IMR-90 (cell line): ENCODE results near the gene PTCD2. TPM values are rescaled to one million over a fixed set of nuclear protein-coding genes. Genes with fewer than 3 reads are reported as not detected.
A peak's percentile ranks its signal among the peaks of the same experiment; 100 is the strongest.

ENCODE experiments used
- ATAC-seq: fragments of 200-7000 bp; cut with Tn5 transposase; 2 replicates; pipeline ENCODE4 v1.9.1; 2020; ENCODE audit warnings: low read depth, mild to moderate bottlenecking, moderate library complexity
- BruUV-seq: library from RNA; stranded (reverse); fragments of 400-500 nt; replicated peaks from 2 replicates; lab custom pipeline; 2021; lab: Mats Ljungman, UMichigan
- CTCF ChIA-PET: fragments of 300-600 bp; formaldehyde crosslinking; extraction: SDS; loops from one replicate; lab custom pipeline; 2021; ENCODE audit warnings: antibody characterized with exemption; lab: Yijun Ruan, JAX
- POLR2A ChIA-PET: fragments of 300-600 bp; sonication (Branson Sonifier 250); formaldehyde crosslinking; loops from one replicate; lab custom pipeline; 2022; ENCODE audit warnings: antibody characterized with exemption; ENCODE audit not compliant: unreplicated experiment; lab: Charles Lee
- DNase-seq: peaks from one replicate; pipeline ENCODE4 v3.0.0; 2013
- H2AFZ ChIP-seq: replicated peaks from 2 replicates; pipeline ENCODE3; 2013; ENCODE audit warnings: low read length, mild to moderate bottlenecking; ENCODE audit not compliant: poor library complexity
- H2AK5ac ChIP-seq: 2 replicates; pipeline ENCODE4 v1.6.1; 2013; ENCODE audit warnings: low read depth, low read length, inconsistent platforms
- H2AK9ac ChIP-seq: replicated peaks from 2 replicates; pipeline ENCODE3; 2013; ENCODE audit warnings: mild to moderate bottlenecking, low read depth, low read length, moderate library complexity; ENCODE audit not compliant: poor library complexity
- H2BK120ac ChIP-seq: 2 replicates; pipeline ENCODE4 v1.6.1; 2013; ENCODE audit warnings: low read depth, low read length, inconsistent platforms
- H2BK15ac ChIP-seq: 3 replicates; pipeline ENCODE4 v1.6.1; 2013; ENCODE audit warnings: low read depth, low read length, inconsistent platforms
- H2BK20ac ChIP-seq: 2 replicates; pipeline ENCODE4 v1.6.1; 2013; ENCODE audit warnings: low read depth, mild to moderate bottlenecking, inconsistent platforms, low read length, moderate library complexity
- H2BK5ac ChIP-seq: 2 replicates; pipeline ENCODE4 v1.6.1; 2013; ENCODE audit warnings: mild to moderate bottlenecking, low read depth, low read length, inconsistent platforms; ENCODE audit not compliant: poor library complexity, severe bottlenecking
- H3K14ac ChIP-seq: replicated peaks from 2 replicates; pipeline ENCODE4 v1.6.1; 2013; ENCODE audit warnings: low read depth, low read length, inconsistent platforms
- H3K18ac ChIP-seq: 2 replicates; pipeline ENCODE4 v1.6.1; 2013; ENCODE audit warnings: low read depth, low read length, control low read depth
- H3K23ac ChIP-seq: 2 replicates; pipeline ENCODE4 v1.6.1; 2013; ENCODE audit warnings: low read depth, low read length, inconsistent platforms
- H3K27ac ChIP-seq: 2 replicates; pipeline ENCODE4 v1.5.1; 2013; ENCODE audit warnings: mild to moderate bottlenecking, control low read depth, low read length; ENCODE audit not compliant: insufficient read depth
- H3K27me3 ChIP-seq: 2 replicates; pipeline ENCODE4 v1.6.1; 2013; ENCODE audit warnings: low read length; ENCODE audit not compliant: control insufficient read depth, insufficient read depth
- H3K36me3 ChIP-seq: 2 replicates; pipeline ENCODE4 v1.6.1; 2013; ENCODE audit warnings: low read length, mixed read lengths; ENCODE audit not compliant: control insufficient read depth, insufficient read depth
- H3K4ac ChIP-seq: 2 replicates; pipeline ENCODE4 v1.6.1; 2013; ENCODE audit warnings: low read depth, low read length, inconsistent platforms
- H3K4me1 ChIP-seq: 2 replicates; pipeline ENCODE4 v1.6.1; 2013; ENCODE audit warnings: low read length, mixed read lengths; ENCODE audit not compliant: control insufficient read depth, insufficient read depth
- H3K4me2 ChIP-seq: 2 replicates; pipeline ENCODE4 v1.6.1; 2013; ENCODE audit warnings: low read depth, mild to moderate bottlenecking, control low read depth, low read length, moderate library complexity
- H3K4me3 ChIP-seq: 2 replicates; pipeline ENCODE4 v1.5.1; 2013; ENCODE audit warnings: low read depth, mild to moderate bottlenecking, control low read depth, low read length, moderate library complexity; ENCODE audit not compliant: insufficient read depth
- H3K56ac ChIP-seq: 2 replicates; pipeline ENCODE4 v1.6.1; 2013; ENCODE audit warnings: low read length, inconsistent platforms; ENCODE audit not compliant: insufficient read depth; ENCODE audit errors: extremely low read depth
- H3K79me1 ChIP-seq, 2 experiments: 2 replicates each; pipeline ENCODE4 v1.6.1; 2013; ENCODE audit warnings: low read length in 2 of 2, inconsistent platforms in 1 of 2, low read depth in 1 of 2
- H3K9ac ChIP-seq: 2 replicates; pipeline ENCODE4 v1.6.1; 2013; ENCODE audit warnings: low read depth, low read length, control low read depth
- H3K9me1 ChIP-seq: 2 replicates; pipeline ENCODE4 v1.6.1; 2013; ENCODE audit warnings: low read length, inconsistent platforms; ENCODE audit not compliant: insufficient read depth
- H3K9me3 ChIP-seq: 2 replicates; pipeline ENCODE4 v1.6.1; 2013; ENCODE audit warnings: low read length; ENCODE audit not compliant: control insufficient read depth, insufficient read depth
- H4K20me1 ChIP-seq: 2 replicates; pipeline ENCODE4 v1.6.1; 2013; ENCODE audit warnings: low read length, inconsistent platforms; ENCODE audit not compliant: insufficient read depth
- H4K5ac ChIP-seq: 2 replicates; pipeline ENCODE4 v1.6.1; 2013; ENCODE audit warnings: mild to moderate bottlenecking, low read depth, low read length, control low read depth
- H4K8ac ChIP-seq, 2 experiments: 2 replicates each; pipeline ENCODE4 v1.6.1; 2013; ENCODE audit warnings: low read depth in 2 of 2, low read length in 2 of 2, control low read depth in 1 of 2, inconsistent platforms in 1 of 2
- H4K91ac ChIP-seq: 2 replicates; pipeline ENCODE4 v1.6.1; 2013; ENCODE audit warnings: low read depth, low read length, inconsistent platforms; ENCODE audit not compliant: insufficient read depth
- CEBPB ChIP-seq: IDR thresholded peaks from 2 replicates; pipeline ENCODE4 v1.6.1; 2012; ENCODE audit warnings: low read depth, low read length, improper control_type of control experiment
- CTCF ChIP-seq: conservative IDR thresholded peaks from 2 replicates; pipeline ENCODE4 v1.5.1; 2012; ENCODE audit warnings: mild to moderate bottlenecking, low read depth, low read length, improper control_type of control experiment
- ELK1 ChIP-seq: fragments of 150-350 bp; IDR thresholded peaks from 2 replicates; pipeline ENCODE4 v1.6.1; 2016; ENCODE audit warnings: low read depth, mild to moderate bottlenecking, low read length, moderate library complexity, borderline replicate concordance
- FOS ChIP-seq: fragments of 150-350 bp; IDR thresholded peaks from 2 replicates; pipeline ENCODE4 v1.6.1; 2016; ENCODE audit warnings: low read depth, low read length
- MAZ ChIP-seq: IDR thresholded peaks from 2 replicates; pipeline ENCODE4 v1.6.1; 2012; ENCODE audit warnings: low read depth, mild to moderate bottlenecking, low read length, improper control_type of control experiment, moderate library complexity, borderline replicate concordance
- RAD21 ChIP-seq: IDR thresholded peaks from 2 replicates; pipeline ENCODE4 v1.6.1; 2012; ENCODE audit warnings: low read length, improper control_type of control experiment
- RCOR1 ChIP-seq: IDR thresholded peaks from 2 replicates; pipeline ENCODE4 v1.6.1; 2012; ENCODE audit warnings: mild to moderate bottlenecking, low read length, improper control_type of control experiment; ENCODE audit not compliant: insufficient replicate concordance
- dilution Hi-C: fragments of 300-500 bp; cut with HindIII; formaldehyde crosslinking; loops from one replicate; pipeline ENCODE4 v1.14.3; 2018; ENCODE audit warnings: low sequenced_read_pairs; ENCODE audit not compliant: unreplicated experiment
- in situ Hi-C: fragments of 300-500 bp; cut with MboI; formaldehyde crosslinking; loops from 3 replicates; pipeline ENCODE4 v1.14.3; 2019; ENCODE audit warnings: low sequenced_read_pairs, inconsistent platforms, mixed read lengths
- intact Hi-C: fragments of 100-400 bp; cut with micrococcal nuclease; formaldehyde crosslinking; loops from 2 replicates; pipeline ENCODE4 v1.10.0; 2022
- polyA plus RNA-seq, 3 experiments: library from polyadenylated mRNA; depleted of rRNA; stranded (reverse); fragments of >200 nt; gene quantifications; 2 replicates each; pipeline ENCODE4 v1.2.3, GENCODE V29; 2012; ENCODE audit warnings: low replicate concordance in 1 of 3
- total RNA-seq: library from RNA; depleted of rRNA; stranded (reverse); fragments of >200 nt; gene quantifications from 2 replicates; pipeline ENCODE4 v1.2.3, GENCODE V29; 2012

PTCD2 gene
- total and polyA plus RNA-seq, 2 of the 4 experiments (the other 2 are of a cell fraction): 6.5 to 9.9 TPM

GRCh38 chr5:72353046-72353445, 32.9 kb downstream of the PTCD2 start:
- dilution Hi-C loops: no loop called here
- no peak overlapping the region for H2AK5ac ChIP-seq
- peaks cover 7% of the 10 kb centered on the region; the same call in 1 of the 2 replicates for H3K9me1 ChIP-seq
- H3K27ac ChIP-seq: no peak overlapping the region
- intact Hi-C loops: no loop called here
- H3K36me3 ChIP-seq: no peaks in the 10 kb centered on the region
- no peak overlapping the region for H4K8ac ChIP-seq
- H3K9me3 ChIP-seq: no peaks in the 10 kb centered on the region
- H3K23ac ChIP-seq: no peak overlapping the region
- no peak overlapping the region for H3K14ac ChIP-seq
- no peak overlapping the region for H2BK15ac ChIP-seq
- no peak overlapping the region for H3K4me3 ChIP-seq
- H2BK20ac ChIP-seq: no peak overlapping the region
- DNase-seq (peak; percentile 95), ATAC-seq (peak; percentile 82)
- no peak overlapping the region for H2BK120ac ChIP-seq
- H3K56ac ChIP-seq: no peak overlapping the region
- no peak overlapping the region for H3K4ac ChIP-seq
- no peak overlapping the region for H4K91ac ChIP-seq
- no peak overlapping the region for H3K9ac ChIP-seq
- in situ Hi-C loops: loop anchor here (25.0 kb wide), 1 partner anchor 159 kb away; the partner anchor contains the start of gene ZNF366
- peaks cover 0 to 6% of the 10 kb centered on the region in 2 experiments; a peak in 1 of 4 replicates for H3K79me1 ChIP-seq
- ChIA-PET POLR2A (no interaction called here), CTCF (no interaction called here)
- no peak overlapping the region for H2AK9ac ChIP-seq
- no peak overlapping the region for H3K4me2 ChIP-seq
- no peak overlapping the region for H2AFZ ChIP-seq
- BruUV-seq: no TSS peak
- no peak overlapping the region for H3K18ac ChIP-seq
- H4K20me1 ChIP-seq: no peaks in the 10 kb centered on the region
- no peaks in the 10 kb centered on the region for H3K27me3 ChIP-seq
- H2BK5ac ChIP-seq: peak overlapping the region; percentile 9
- no peak overlapping the region for H4K5ac ChIP-seq
- TF ChIP-seq RCOR1: peak; percentile 16
- no peak for TF ChIP-seq CTCF
- TF ChIP-seq MAZ: no peak; the same call in 1 of the 2 replicates
- no peak for TF ChIP-seq RAD21
- TF ChIP-seq CEBPB: no peak
- TF ChIP-seq FOS: peak; percentile 29; the same call in 1 of the 2 replicates
- no peak for TF ChIP-seq ELK1
- peaks cover 19% of the 10 kb centered on the region for H3K4me1 ChIP-seq
